Mesenchymal stem cell (in vitro differentiated cells and primary cell): ENCODE data around the gene CTF1.

Experiments
- DNase-seq: peaks from one replicate; pipeline ENCODE4 v3.0.0-alpha.2; 2013
- H2AFZ ChIP-seq: one replicate; pipeline ENCODE4 v1.6.1; 2013; ENCODE audit warnings: low read depth, mild to moderate bottlenecking, control low read depth, inconsistent platforms, low read length, moderate library complexity
- H2AK5ac ChIP-seq: 2 replicates; pipeline ENCODE4 v1.6.1; 2013; ENCODE audit warnings: low read length, moderate library complexity, mild to moderate bottlenecking, inconsistent platforms; ENCODE audit not compliant: severe bottlenecking
- H2BK120ac ChIP-seq: one replicate; pipeline ENCODE4 v1.6.1; 2013; ENCODE audit warnings: low read depth, mild to moderate bottlenecking, inconsistent platforms, low read length, moderate library complexity
- H2BK12ac ChIP-seq, 2 experiments: one replicate each; pipeline ENCODE4 v1.6.1; 2013; ENCODE audit warnings: inconsistent platforms in 2 of 2, low read length in 2 of 2, mild to moderate bottlenecking in 2 of 2, moderate library complexity in 2 of 2, control low read depth in 1 of 2
- H2BK15ac ChIP-seq: one replicate; pipeline ENCODE4 v1.6.1; 2013; ENCODE audit warnings: mild to moderate bottlenecking, low read depth, inconsistent platforms; ENCODE audit not compliant: poor library complexity, severe bottlenecking
- H2BK5ac ChIP-seq: 2 replicates; pipeline ENCODE4 v1.6.1; 2013; ENCODE audit warnings: low read depth, mild to moderate bottlenecking, low read length, control low read depth, inconsistent platforms; ENCODE audit not compliant: poor library complexity, severe bottlenecking
- H3K14ac ChIP-seq, 2 experiments: one replicate each; pipeline ENCODE4 v1.6.1; 2013; ENCODE audit warnings: inconsistent platforms in 2 of 2, low read length in 2 of 2, control low read depth in 1 of 2, mild to moderate bottlenecking in 1 of 2, moderate library complexity in 1 of 2
- H3K18ac ChIP-seq, 2 experiments: one replicate each; pipeline ENCODE4 v1.6.1; 2013; ENCODE audit warnings: inconsistent platforms in 2 of 2, low read length in 2 of 2, control low read depth in 1 of 2, low read depth in 1 of 2, mild to moderate bottlenecking in 1 of 2
- H3K23ac ChIP-seq, 2 experiments: one replicate each; pipeline ENCODE4 v1.6.1; 2013; ENCODE audit warnings: inconsistent platforms in 2 of 2, low read length in 2 of 2, mild to moderate bottlenecking in 2 of 2, moderate library complexity in 2 of 2, control low read depth in 1 of 2
- H3K27ac ChIP-seq: 2 replicates; pipeline ENCODE4 v1.5.1; 2013; ENCODE audit warnings: mild to moderate bottlenecking, moderate library complexity, low read length, control low read depth, inconsistent platforms; ENCODE audit not compliant: poor library complexity, severe bottlenecking
- H3K27me3 ChIP-seq, 2 experiments: 2 replicates each; pipeline versions ENCODE4 v1.6.1 to v1.7.0; 2013; ENCODE audit warnings: low read length in 2 of 2, mild to moderate bottlenecking in 2 of 2, moderate library complexity in 2 of 2, control low read depth in 1 of 2, inconsistent platforms in 1 of 2; ENCODE audit not compliant: control insufficient read depth in 1 of 2, insufficient read depth in 1 of 2
- H3K36me3 ChIP-seq, 2 experiments: 2 replicates each; pipeline versions ENCODE4 v1.6.1 to v1.7.0; 2013; ENCODE audit warnings: low read length in 2 of 2, control low read depth in 1 of 2, inconsistent platforms in 1 of 2, low read depth in 1 of 2, mild to moderate bottlenecking in 1 of 2; ENCODE audit not compliant: insufficient read depth in 2 of 2, control insufficient read depth in 1 of 2
- H3K4ac ChIP-seq, 2 experiments: one replicate each; pipeline ENCODE4 v1.6.1; 2013; ENCODE audit warnings: inconsistent platforms in 2 of 2, low read length in 2 of 2, mild to moderate bottlenecking in 2 of 2, moderate library complexity in 2 of 2, control low read depth in 1 of 2, low read depth in 1 of 2
- H3K4me1 ChIP-seq: 2 replicates; pipeline ENCODE4 v1.6.1; 2013; ENCODE audit warnings: low read depth, low read length, control low read depth; ENCODE audit not compliant: control insufficient read depth, insufficient read depth
- H3K4me2 ChIP-seq: 2 replicates; pipeline ENCODE4 v1.6.1; 2013; ENCODE audit warnings: low read length, mild to moderate bottlenecking, inconsistent platforms; ENCODE audit not compliant: poor library complexity, severe bottlenecking
- H3K4me3 ChIP-seq, 2 experiments: 2 replicates each; pipeline versions ENCODE4 v1.5.1 to v1.7.0; 2013; ENCODE audit warnings: low read length in 2 of 2, mild to moderate bottlenecking in 2 of 2, control low read depth in 1 of 2, low read depth in 1 of 2; ENCODE audit not compliant: insufficient read depth in 1 of 2
- H3K79me1 ChIP-seq: replicated peaks from 2 replicates; pipeline ENCODE4 v1.6.1; 2013; ENCODE audit warnings: mild to moderate bottlenecking, control low read depth, low read length, inconsistent platforms; ENCODE audit not compliant: poor library complexity, severe bottlenecking
- H3K9ac ChIP-seq: 2 replicates; pipeline ENCODE4 v1.7.0; 2013; ENCODE audit warnings: mild to moderate bottlenecking, low read length, moderate library complexity
- H3K9me3 ChIP-seq: 2 replicates; pipeline ENCODE4 v1.7.0; 2013; ENCODE audit warnings: mild to moderate bottlenecking, low read length; ENCODE audit not compliant: control insufficient read depth
- H4K8ac ChIP-seq: one replicate; pipeline ENCODE4 v1.6.1; 2013; ENCODE audit warnings: inconsistent platforms, mild to moderate bottlenecking, low read length, moderate library complexity
- H4K91ac ChIP-seq: one replicate; pipeline ENCODE4 v1.6.1; 2013; ENCODE audit warnings: mild to moderate bottlenecking, low read length, inconsistent platforms
- WGBS: methylation state at CpG from one replicate; pipeline ENCODE4 v1.1.7; 2013; ENCODE audit warnings: mixed read lengths; 5-methylcytosine and 5-hydroxymethylcytosine counted together

CTF1 gene

GRCh38 chr16:30920891-30921290 lies 24.5 kb downstream of the CTF1 start:
- no peak overlapping the region for H3K27ac ChIP-seq
- whole genome bisulfite sequencing, result 100% methylated on average over 1 of the region's 2 CpGs
- H3K79me1 ChIP-seq, result peaks cover 12% of the 10 kb centered on the region
- DNase-seq, result no peak
- no peaks in the 10 kb centered on the region for H3K27me3 ChIP-seq
- H3K9ac ChIP-seq, result peak overlapping the region; percentile 95
- no peak overlapping the region for H3K23ac ChIP-seq
- no peak overlapping the region for H2BK12ac ChIP-seq
- no peak overlapping the region for H4K91ac ChIP-seq
- H3K4ac ChIP-seq, result no peak overlapping the region
- no peak overlapping the region for H2BK5ac ChIP-seq
- peak overlapping the region; percentile 45 for H4K8ac ChIP-seq
- H3K4me2 ChIP-seq, result no peak overlapping the region
- H2BK120ac ChIP-seq, result no peak overlapping the region
- no peak overlapping the region for H2AFZ ChIP-seq
- H3K4me3 ChIP-seq, result no peak overlapping the region
- H2BK15ac ChIP-seq, result no peak overlapping the region
- H3K36me3 ChIP-seq, result peaks cover under 1 to 9% of the 10 kb centered on the region in 2 experiments
- H2AK5ac ChIP-seq, result peak overlapping the region; percentile 31
- H3K14ac ChIP-seq, result no peak overlapping the region
- peaks cover 15% of the 10 kb centered on the region for H3K4me1 ChIP-seq
- H3K9me3 ChIP-seq, result no peaks in the 10 kb centered on the region
- H3K18ac ChIP-seq, result no peak overlapping the region

GRCh38 chr16:30921459-30921747 lies 25.0 kb downstream of the CTF1 start:
- 4% methylated on average over 4 of the region's 6 CpGs for WGBS
- H3K4me3 ChIP-seq, result peak overlapping the region in 1 of 2 experiments; percentile 99
- H3K79me1 ChIP-seq, result peaks cover 13% of the 10 kb centered on the region
- H2BK120ac ChIP-seq, result no peak overlapping the region
- no peak for DNase-seq
- H3K4me1 ChIP-seq, result peaks cover 16% of the 10 kb centered on the region
- no peaks in the 10 kb centered on the region for H3K9me3 ChIP-seq
- H4K8ac ChIP-seq, result peak overlapping the region; percentile 31
- H3K9ac ChIP-seq, result peak overlapping the region; percentile 95
- no peak overlapping the region for H3K14ac ChIP-seq
- no peak overlapping the region for H3K18ac ChIP-seq
- no peak overlapping the region for H4K91ac ChIP-seq
- H3K27ac ChIP-seq, result no peak overlapping the region
- H3K4ac ChIP-seq, result no peak overlapping the region
- no peak overlapping the region for H2AFZ ChIP-seq
- H3K36me3 ChIP-seq, result peaks cover 6 to 14% of the 10 kb centered on the region in 2 experiments
- H2AK5ac ChIP-seq, result no peak overlapping the region
- peak overlapping the region; percentile 86 for H3K4me2 ChIP-seq
- no peak overlapping the region for H2BK15ac ChIP-seq
- H3K23ac ChIP-seq, result no peak overlapping the region
- H2BK5ac ChIP-seq, result no peak overlapping the region
- H2BK12ac ChIP-seq, result no peak overlapping the region
- no peaks in the 10 kb centered on the region for H3K27me3 ChIP-seq

GRCh38 chr16:30921748-30922419 lies 25.5 kb downstream of the CTF1 start:
- Histone ChIP-seq H3K9ac (peak overlapping the region; percentile 95), H3K14ac (peak overlapping the region in 1 of 2 experiments; percentile 28), H2AFZ (no peak overlapping the region), H3K4me3 (peak overlapping the region; percentile 57 to 99), H3K9me3 (no peaks in the 10 kb centered on the region), H4K91ac (peak overlapping the region; percentile 40), H3K4ac (peak overlapping the region; percentile 49 to 69), H2BK12ac (peak overlapping the region in 1 of 2 experiments; percentile 33), H3K23ac (no peak overlapping the region), H3K18ac (peak overlapping the region; percentile 40 to 94), H4K8ac (peak overlapping the region; percentile 24), H2BK5ac (peak overlapping the region; percentile 48), H3K36me3 (peaks cover 11 to 19% of the 10 kb centered on the region in 2 experiments), H3K27ac (peak overlapping the region; percentile 87), H2BK15ac (no peak overlapping the region), H3K4me1 (peaks cover 17% of the 10 kb centered on the region), H2AK5ac (no peak overlapping the region), H3K4me2 (peak overlapping the region; percentile 86), H3K27me3 (no peaks in the 10 kb centered on the region), H2BK120ac (no peak overlapping the region), H3K79me1 (peaks cover 18% of the 10 kb centered on the region)
- peak; percentile 97 for DNase-seq
- WGBS, result under 1% methylated on average over 37 of the region's 37 CpGs

GRCh38 chr16:30922420-30922959 lies 26.1 kb downstream of the CTF1 start:
- Histone ChIP-seq H2BK5ac (peak overlapping the region; percentile 2), H3K23ac (no peak overlapping the region), H3K36me3 (peaks cover 17 to 25% of the 10 kb centered on the region in 2 experiments), H3K4ac (peak overlapping the region; percentile 35 to 92), H3K4me2 (peak overlapping the region; percentile 86), H2BK12ac (peak overlapping the region in 1 of 2 experiments; percentile 7), H4K8ac (peak overlapping the region; percentile 66), H2BK120ac (no peak overlapping the region), H3K27ac (peak overlapping the region; percentile 88), H2BK15ac (no peak overlapping the region), H3K14ac (no peak overlapping the region), H3K9me3 (no peaks in the 10 kb centered on the region), H3K4me1 (peaks cover 22% of the 10 kb centered on the region), H3K79me1 (peaks cover 24% of the 10 kb centered on the region), H2AFZ (peak overlapping the region; percentile 55), H3K9ac (peak overlapping the region; percentile 95), H4K91ac (peak overlapping the region; percentile 88), H3K18ac (peak overlapping the region; percentile 78 to 96), H3K27me3 (no peaks in the 10 kb centered on the region), H3K4me3 (peak overlapping the region; percentile 79 to 99), H2AK5ac (no peak overlapping the region)
- peak; percentile 100 for DNase-seq
- 0% methylated on average over 40 of the region's 42 CpGs for WGBS
